H1 (cell line): ENCODE measurements around the gene KLHL34. TPM values are rescaled to one million over a fixed set of nuclear protein-coding genes. Genes with fewer than 3 reads are reported as not detected.

Experiments
- CHD1 ChIP-seq: IDR thresholded peaks from 2 replicates; pipeline ENCODE4 v1.6.1; 2012; ENCODE audit warnings: low read depth, low read length, improper control_type of control experiment
- CTBP2 ChIP-seq: IDR thresholded peaks from 2 replicates; pipeline ENCODE4 v1.7.0; 2011; ENCODE audit warnings: borderline replicate concordance, mild to moderate bottlenecking, moderate library complexity, mixed read lengths, low read length; ENCODE audit not compliant: insufficient read depth, insufficient read length
- EP300 ChIP-seq, 2 experiments: IDR thresholded peaks; 1 replicate in 1 of 2; 2 replicates in 1 of 2; pipeline ENCODE4 v1.6.1; 2011 to 2012; ENCODE audit warnings: low read depth in 2 of 2, low read length in 2 of 2, mild to moderate bottlenecking in 2 of 2, borderline replicate concordance in 1 of 2, inconsistent platforms in 1 of 2, moderate library complexity in 1 of 2
- PHF8 ChIP-seq: fragments of 200-600 bp; sonication (generic); conservative IDR thresholded peaks from 2 replicates; pipeline ENCODE4 v1.7.1; 2012; ENCODE audit warnings: low read depth, mild to moderate bottlenecking, inconsistent platforms, low read length, moderate library complexity
- TCF12 ChIP-seq: IDR thresholded peaks from 2 replicates; pipeline ENCODE4 v1.6.1; 2011; ENCODE audit warnings: low read depth, mild to moderate bottlenecking, low read length
- USF2 ChIP-seq: IDR thresholded peaks from 2 replicates; pipeline ENCODE4 v1.6.1; 2011; ENCODE audit warnings: low read length, improper control_type of control experiment
- polyA plus RNA-seq, 7 experiments: library from polyadenylated mRNA; depleted of rRNA in 3 of 7; stranded (reverse) in 5 of 7; unstranded in 2 of 7; fragments of >200 nt in 5 of 7; fragments of 200-250 nt in 2 of 7; gene quantifications; 1 replicate in 5 of 7; 2 replicates in 1 of 7; 4 replicates in 1 of 7; pipeline versions ENCODE4 v1.2.1 to v1.2.3, GENCODE V29; 2011 to 2013; ENCODE audit warnings: missing spikeins in 2 of 7, mixed read lengths in 2 of 7
- total RNA-seq: library from RNA; stranded (reverse); fragmentation: NEBNext Ultra II Directional; extraction: Animal tissue kit (Norgen Biotek cat#: 25700); gene quantifications from 2 replicates; pipeline ENCODE4 v1.2.1, GENCODE V29; 2021

Gene KLHL34
- total and polyA plus RNA-seq, 2 of the 8 experiments (the other 6 are each of a cell fraction or from before 2014, with no cell fraction given) = not detected

GRCh38 chrX:21678048-21678612 lies 20.0 kb upstream of the KLHL34 start (continued):
- TF ChIP-seq USF2 (no peak), CTBP2 (no peak), CHD1 (no peak), EP300 (IDR thresholded peaks at IDR 0.05; ENCODE audit: borderline replicate concordance in 1 of 2, low read depth in 2 of 2, low read length in 2 of 2) (no peak), PHF8 (no peak), TCF12 (no peak)
